Astrocyte of the cerebellum (primary cell): ENCODE data around the gene IBA57.

Source experiments
- DNase-seq: peaks from one replicate; pipeline ENCODE4 v3.0.0-alpha.2; 2011; ENCODE audit warnings: low read depth
- H3K4me3 ChIP-seq: 2 replicates; pipeline ENCODE4 v1.5.1; 2011; ENCODE audit warnings: mild to moderate bottlenecking, low read depth, low read length, moderate library complexity
- in situ Hi-C: cut with HindIII; loops from 2 replicates; pipeline ENCODE4 v1.10.0; 2017; ENCODE audit warnings: low sequenced_read_pairs
- TF ChIP-seq, protein P1 (sequence below): IDR thresholded peaks from 2 replicates; pipeline ENCODE4 v1.5.1; 2012; ENCODE audit warnings: low read length, low read depth, moderate library complexity, mild to moderate bottlenecking; ENCODE audit errors: missing control alignments

The IBA57 gene

DNA sequence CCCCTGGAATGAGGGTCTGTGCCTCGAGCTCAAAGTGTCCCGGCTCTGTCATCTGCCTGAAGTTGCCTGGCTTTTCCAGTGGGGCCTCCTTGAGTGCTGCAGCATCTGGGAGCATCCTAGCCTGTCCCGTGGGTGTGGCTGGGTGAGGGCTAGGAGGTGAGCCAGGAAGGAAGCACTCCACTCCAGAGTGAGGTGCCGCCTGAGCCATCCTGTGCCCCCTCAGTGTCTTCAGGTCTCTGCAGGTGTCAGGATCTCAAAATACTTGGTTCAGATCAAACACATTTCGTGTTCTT is 11.5 kb downstream of the IBA57 start:
- in situ Hi-C loops = no loop called here
- TF ChIP-seq, protein P1, sequence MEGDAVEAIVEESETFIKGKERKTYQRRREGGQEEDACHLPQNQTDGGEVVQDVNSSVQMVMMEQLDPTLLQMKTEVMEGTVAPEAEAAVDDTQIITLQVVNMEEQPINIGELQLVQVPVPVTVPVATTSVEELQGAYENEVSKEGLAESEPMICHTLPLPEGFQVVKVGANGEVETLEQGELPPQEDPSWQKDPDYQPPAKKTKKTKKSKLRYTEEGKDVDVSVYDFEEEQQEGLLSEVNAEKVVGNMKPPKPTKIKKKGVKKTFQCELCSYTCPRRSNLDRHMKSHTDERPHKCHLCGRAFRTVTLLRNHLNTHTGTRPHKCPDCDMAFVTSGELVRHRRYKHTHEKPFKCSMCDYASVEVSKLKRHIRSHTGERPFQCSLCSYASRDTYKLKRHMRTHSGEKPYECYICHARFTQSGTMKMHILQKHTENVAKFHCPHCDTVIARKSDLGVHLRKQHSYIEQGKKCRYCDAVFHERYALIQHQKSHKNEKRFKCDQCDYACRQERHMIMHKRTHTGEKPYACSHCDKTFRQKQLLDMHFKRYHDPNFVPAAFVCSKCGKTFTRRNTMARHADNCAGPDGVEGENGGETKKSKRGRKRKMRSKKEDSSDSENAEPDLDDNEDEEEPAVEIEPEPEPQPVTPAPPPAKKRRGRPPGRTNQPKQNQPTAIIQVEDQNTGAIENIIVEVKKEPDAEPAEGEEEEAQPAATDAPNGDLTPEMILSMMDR = no peak
- DNase-seq = no peak
- H3K4me3 ChIP-seq = no peak overlapping the region

DNA sequence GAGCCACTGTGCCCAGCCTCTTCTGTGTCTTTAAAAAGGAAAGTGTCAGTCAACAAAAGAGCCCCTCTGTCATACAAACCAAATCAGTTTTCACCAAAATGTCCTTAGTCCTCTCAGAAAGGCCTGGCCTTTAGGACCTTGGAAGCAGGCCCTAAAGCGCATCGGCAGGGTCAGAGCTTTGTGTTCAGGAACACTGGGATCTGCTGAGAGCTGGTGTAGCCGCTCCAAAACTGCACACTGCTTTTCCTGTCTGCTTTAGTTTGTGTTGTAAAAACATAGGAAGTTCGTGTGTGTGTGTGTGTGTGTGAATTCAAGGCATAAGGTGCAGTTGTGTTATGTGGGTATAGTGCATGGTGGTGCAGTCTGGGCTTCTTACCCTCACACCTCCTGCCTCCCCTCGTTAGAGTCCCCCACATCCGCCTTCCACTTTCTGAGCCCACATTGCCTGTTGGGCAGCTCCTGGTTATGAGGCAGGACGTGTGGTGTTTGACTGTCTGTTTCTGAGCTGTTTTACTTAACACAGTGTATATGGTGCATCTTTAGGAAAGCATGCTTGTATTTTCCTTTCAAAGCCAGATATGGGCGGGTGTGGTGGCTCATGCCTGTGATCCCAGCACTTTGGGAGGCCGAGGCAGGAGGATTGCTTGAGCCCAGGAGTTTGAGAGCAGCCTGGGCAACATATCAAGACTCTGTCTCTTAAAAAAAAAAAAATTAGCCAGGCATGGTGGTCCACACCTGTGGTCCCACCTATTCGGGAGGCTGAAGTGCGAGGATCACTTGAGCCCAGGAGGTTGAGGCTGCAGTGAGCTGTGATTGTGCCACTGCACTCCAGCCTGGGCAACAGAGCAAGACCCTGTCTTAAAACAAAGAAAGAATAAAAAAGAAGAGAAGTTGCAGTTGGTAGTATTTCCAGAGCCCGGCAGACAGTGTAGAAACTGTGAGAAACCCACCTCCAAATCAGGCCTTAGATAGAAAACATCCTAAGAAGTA is 12.4 kb downstream of the IBA57 start:
- DNase-seq = no peak

DNA sequence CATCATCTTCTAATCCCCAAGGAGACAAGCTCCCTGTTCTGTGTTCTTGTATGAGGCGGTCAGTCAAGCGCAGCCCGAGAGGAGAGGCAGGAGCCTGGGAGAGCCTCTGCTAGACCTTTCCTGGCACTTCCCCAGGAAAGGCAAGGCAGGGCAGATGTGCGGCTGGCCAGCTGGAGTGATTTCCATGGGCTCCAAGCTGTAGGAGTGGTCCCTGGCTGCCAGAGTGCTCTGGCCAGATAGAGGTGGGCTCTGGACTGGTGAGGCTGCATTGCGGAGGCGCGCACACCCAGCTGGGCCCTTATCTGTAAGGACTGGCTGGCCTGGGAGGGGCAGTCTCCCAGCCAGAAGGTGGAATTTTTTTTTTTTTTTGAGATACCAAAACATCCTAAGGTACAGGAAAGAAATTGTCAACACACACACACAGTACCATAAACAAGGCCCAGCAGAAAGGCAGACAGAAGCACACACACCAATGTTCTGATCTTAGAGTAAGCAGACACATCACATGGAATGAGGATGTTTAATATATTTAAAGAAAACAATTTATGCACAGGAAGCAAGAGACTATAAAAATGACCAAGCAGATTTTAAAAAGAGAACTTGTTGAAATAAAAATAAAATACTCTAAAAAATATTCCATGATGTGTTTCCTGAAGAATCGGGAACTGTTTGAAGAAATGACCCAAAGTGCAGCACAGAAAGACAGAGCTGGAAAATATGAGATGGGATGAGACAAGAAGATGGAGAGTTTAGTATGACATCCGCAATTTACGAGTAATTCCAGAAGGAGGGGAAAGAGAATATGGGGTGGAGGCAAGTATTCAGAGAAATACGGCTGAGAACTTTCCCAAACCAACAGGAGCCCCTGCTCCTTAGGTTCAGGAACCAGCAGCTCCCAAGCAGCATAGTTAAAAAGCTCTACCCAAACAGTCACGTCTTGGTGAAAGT is 13.4 kb downstream of the IBA57 start:
- no peak overlapping the region for H3K4me3 ChIP-seq
- TF ChIP-seq, protein P1 = no peak
- DNase-seq = no peak
- in situ Hi-C loops = no loop called here

More for the DNA sequence above, 12.4 kb downstream of the IBA57 start:
- H3K4me3 ChIP-seq = no peak overlapping the region
- in situ Hi-C loops = no loop called here
- TF ChIP-seq, protein P1 = no peak

DNA sequence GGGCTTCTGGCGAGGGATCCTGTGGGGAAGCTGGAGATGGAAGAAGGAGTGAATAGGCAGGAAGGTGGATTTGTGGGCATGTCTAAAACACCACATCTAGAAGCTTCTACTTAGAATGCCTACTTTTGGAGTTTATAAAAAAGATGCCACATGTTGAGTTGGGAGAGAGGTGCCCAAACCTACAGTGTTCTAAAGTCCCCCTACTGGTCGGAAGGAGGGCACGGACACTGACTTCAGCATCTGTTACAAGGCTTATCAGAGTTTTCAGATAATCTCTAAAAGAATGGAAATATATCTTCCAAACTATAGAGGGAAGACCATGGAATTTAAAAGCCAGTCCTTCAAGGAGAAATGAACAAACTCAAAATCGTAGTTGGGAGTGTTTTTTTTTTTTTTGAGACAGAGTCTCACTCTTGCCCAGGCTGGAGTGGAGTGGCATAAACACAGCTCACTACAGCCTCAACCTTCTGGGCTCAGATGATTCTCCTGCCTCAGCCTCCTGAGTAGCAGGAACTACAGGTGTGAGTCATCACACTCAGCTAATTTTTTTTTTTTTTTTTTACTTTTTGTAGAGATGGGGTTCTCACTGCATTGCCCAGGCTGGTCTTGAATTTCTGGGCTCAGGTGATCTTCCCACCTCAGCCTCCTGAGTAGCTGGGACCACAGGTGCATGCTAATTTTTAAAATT is 14.8 kb downstream of the IBA57 start:
- DNase-seq = no peak
- in situ Hi-C loops = loop anchor here (10.0 kb wide), 1 partner anchor 56 kb away; no protein-coding TSS in a partner anchor
- H3K4me3 ChIP-seq = no peak overlapping the region
- TF ChIP-seq, protein P1 = peak; percentile 28

DNA sequence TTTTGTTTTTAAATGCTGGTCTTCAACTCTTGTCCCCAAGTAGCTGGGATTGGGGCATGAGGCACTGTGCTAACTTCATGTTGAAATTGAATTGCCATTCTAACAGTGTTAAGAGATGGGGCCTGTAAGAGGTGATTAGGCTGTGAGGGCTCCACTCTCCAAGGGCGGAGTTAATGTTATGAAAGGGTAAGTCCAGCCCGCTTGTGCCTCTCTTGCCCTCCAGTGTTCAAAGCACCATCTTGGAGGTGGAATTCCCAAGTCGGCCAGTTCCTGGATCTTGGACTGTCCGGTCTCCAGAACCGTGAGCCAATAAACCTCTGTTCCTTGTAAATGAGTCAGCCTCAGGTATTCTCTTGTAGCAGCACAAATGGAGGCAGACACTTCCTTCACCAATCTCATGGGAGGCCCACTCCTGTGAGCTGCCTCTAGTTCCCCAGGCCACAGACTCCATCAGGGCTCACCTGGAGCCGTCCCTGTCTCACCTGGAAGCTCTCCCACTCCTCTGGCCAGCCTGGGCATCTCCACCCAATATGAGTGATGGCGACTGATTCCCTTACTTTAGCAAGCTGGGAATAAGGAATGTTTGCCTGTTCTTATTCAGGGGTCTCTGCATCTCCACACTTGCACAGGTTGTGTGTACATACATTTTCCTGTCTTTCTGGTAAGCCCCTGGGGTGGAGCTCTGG is 15.5 kb downstream of the IBA57 start:
- in situ Hi-C loops = loop anchor here (10.0 kb wide), 1 partner anchor 56 kb away; no protein-coding TSS in a partner anchor
- no peak overlapping the region for H3K4me3 ChIP-seq
- TF ChIP-seq, protein P1 = no peak
- DNase-seq = no peak

DNA sequence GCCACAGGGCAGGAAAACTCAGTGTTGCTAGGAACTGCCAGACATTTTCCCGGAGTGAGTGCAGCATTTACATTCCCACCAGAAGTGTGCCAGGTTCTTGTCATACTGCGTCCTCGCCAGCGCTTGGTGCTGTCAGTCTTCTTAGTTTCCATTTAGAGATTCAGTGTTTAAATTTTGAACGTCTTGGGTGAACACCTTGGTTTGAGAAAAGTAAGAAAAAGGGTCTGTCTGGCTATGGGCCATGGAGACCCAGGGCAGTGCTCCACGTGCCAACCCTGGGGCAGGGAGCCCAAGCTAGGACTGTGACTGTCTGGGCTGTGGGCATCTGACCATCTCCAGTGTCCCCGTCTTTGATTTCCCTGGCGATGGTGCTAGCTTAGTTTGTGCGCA is 16.0 kb downstream of the IBA57 start:
- H3K4me3 ChIP-seq = no peak overlapping the region
- TF ChIP-seq, protein P1 = no peak
- DNase-seq = no peak
- in situ Hi-C loops = loop anchor here (10.0 kb wide), 1 partner anchor 57 kb away; no protein-coding TSS in a partner anchor
